Measurements from ENCODE around the gene COL18A1.

Gene COL18A1

GRCh38 chr21:45414396-45415187 lies 9.6 kb downstream of the COL18A1 start:
- DNase-seq (ENCODE audit: low spot score): no peak

GRCh38 chr21:45415188-45415942 lies 10.4 kb downstream of the COL18A1 start:
- no peak for DNase-seq (ENCODE audit: low spot score)

GRCh38 chr21:45415943-45416611 lies 11.1 kb downstream of the COL18A1 start:
- DNase-seq (ENCODE audit: low spot score): no peak

DNA sequence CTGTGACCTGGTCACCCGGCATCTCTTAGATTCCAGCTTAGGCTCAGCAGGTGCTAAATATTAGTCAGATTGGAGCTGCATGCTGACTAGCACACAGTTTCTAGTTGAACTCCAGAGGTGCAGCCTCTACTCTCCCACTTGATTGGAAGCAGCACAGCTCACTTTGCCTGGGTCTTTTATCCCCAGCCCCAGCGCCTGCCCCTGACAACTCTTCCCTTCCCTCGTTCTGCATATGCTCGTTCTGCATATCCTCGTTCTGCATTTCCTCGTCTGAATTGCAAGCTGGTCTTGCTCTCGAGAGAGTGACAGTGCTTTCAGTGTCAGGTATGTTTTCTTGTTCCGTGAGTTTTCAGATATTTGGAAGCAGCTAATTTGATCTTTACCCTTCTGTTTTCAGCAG lies 11.7 kb downstream of the COL18A1 start:
- DNase-seq (ENCODE audit: low spot score): no peak

GRCh38 chr21:45417256-45417950 lies 12.4 kb downstream of the COL18A1 start:
- DNase-seq (ENCODE audit: low spot score): no peak

- no peak for DNase-seq (ENCODE audit: low spot score)
Measured at GRCh38 chr21:45417951-45418300, 13.0 kb downstream of the COL18A1 start.

DNA sequence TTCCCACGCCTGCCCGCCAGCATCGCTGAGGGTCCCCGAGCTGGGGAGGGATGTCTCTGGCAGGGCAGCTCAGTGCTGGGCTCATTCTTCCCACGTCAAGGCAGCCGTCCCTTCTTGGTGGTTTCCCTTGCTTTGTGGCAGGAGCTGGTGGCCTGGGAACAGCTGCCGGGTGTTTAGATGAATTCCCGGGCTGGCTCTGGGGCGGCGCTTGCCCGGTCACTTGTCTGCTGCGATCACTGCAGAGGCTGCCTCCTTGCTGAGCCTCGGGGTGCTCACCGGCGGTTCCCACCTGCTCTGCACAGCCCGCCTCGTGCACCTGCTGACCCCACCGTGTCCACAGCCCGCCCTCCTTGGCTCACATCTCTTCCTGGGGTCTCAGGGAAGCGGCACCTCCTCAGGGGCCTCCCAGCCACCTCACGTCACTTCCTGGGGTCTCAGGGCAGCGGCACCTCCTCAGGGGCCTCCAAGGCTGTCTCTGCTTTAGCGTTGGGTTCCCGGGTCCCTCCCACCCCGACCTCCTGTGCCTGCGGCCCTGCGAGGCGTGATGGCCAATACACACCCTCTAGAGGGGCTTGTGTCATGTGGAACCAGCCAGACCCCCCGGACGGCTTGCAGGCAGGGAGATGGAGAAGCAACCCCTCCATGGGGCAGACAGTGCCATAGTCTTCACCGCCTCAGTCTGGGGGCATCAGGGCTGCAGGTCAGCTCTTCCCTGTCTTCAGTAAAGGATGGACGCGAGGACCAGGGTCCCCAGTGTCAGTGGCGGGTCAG lies 13.5 kb downstream of the COL18A1 start:
- DNase-seq (ENCODE audit: low spot score): no peak

DNA sequence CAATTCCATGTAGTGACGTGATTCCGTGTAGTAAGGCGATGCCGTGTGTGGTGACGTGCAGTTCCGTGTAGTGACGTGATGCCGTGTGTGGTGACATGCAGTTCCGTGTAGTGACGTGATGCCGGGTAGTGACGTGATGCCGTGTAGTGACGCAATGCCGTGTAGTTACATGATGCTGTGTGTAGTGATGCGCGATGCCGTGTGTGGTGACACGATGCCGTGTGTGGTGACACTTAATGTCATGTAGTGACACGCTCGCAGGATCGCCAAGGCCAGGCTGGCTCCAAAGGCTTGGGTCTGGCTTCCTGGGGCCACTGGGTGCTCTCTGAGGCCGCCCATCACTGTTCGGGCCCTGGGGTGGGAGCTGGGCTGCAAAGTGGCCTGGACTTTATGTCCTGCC lies 14.2 kb downstream of the COL18A1 start:
- DNase-seq (ENCODE audit: low spot score): no peak

DNA sequence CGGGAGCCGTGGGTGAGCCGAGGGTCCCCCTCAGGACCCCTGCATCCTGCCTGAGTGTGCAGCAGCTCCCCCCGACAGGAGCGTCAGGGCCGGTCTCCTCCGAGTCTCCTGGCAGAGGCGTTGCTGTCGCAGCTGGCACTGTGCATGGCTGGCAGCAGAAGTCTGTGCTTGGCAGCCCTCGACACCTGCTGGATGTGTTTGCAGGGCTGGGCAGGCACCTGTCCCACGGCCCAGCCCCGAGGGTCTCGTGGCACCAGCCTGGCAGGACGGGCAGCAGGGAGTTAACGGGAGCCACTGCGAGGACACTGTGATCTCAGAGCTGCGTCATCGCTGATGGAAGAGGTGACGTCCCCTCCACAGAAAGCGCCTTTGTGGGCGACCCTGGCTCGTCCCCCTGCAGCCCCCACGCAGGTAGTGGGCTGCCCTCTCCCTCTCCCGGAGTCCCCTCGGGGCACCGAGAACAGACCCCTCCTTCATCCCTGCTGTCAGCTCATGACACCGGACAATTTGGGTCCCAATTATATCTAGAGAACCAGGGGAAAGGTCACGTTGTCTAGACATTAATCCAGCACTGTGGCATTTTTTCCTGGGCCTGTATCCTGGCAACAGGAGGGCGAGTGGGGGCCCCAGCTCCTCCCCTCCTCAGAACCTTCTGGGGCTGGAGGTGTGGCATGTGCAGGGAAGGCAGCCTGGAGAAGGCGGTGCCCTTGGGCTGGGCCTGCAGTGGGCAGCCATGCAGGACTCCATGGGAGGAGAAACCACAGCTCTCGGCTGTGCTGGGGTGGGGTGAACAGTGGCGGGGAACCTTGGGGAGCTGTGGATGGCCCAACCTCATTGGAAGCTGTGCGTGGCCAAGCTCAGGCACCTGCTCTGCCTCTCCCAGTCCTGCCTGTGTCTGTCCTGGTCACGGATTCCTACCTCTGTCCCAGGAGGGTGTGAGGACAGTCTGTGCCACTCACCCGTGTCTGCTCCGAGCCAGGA lies 15.4 kb downstream of the COL18A1 start:
- DNase-seq (ENCODE audit: low spot score): peak; percentile 49

GRCh38 chr21:45421071-45421845 lies 16.3 kb downstream of the COL18A1 start:
- DNase-seq (ENCODE audit: low spot score): no peak

GRCh38 chr21:45421846-45422775 lies 17.1 kb downstream of the COL18A1 start:
- DNase-seq (ENCODE audit: low spot score): no peak

DNA sequence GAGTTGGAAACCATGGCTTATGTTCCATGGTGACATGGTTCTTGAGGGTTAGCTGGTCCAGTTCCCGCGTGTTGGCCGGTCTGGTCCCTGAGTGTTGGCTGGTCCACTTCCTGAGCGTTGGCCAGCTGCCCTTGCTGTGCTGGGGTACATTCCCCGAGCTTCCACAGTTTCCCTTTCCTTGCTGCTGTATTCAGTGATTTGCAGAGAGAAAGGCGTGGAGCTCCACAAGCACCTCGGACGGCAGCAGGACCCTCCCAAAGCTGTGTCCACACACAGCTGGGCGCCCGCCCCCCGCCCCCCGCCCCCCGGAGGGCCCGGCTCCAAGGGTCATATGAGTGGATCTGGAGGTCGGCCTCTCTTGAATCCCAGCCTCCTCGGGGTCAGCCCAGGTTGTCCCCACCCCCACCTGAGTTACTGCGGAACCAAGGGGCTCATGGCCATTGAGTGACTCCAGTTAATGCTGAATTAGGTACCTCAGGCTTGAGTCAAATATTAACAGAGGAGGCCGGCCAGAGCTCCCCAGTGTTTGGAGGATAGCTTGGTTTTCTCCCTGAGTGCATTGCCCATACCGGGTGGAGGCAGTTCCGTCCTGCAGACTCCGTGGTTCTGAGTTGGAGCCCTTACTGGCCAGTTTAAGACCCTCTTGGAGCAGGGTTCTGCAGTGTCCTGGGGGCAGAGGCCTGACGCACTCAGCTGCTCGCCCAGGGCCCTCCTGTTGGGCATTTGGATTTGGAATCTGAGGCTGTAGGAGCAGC lies 18.4 kb downstream of the COL18A1 start:
- DNase-seq (ENCODE audit: low spot score): no peak

GRCh38 chr21:45423968-45424853 lies 19.2 kb downstream of the COL18A1 start:
- DNase-seq (ENCODE audit: low spot score): no peak

- no peak for DNase-seq (ENCODE audit: low spot score)
Measured at GRCh38 chr21:45424854-45425795, 20.2 kb downstream of the COL18A1 start.

All from hematopoietic multipotent progenitor cell treated with erythropoietin and hydrocortisone succinate and interleukin-3 and kit ligand, for 17 days (in vitro differentiated cells).